GM18520 (cell line): ENCODE measurements around the gene DNAJA3.
"Not testable (repeated sequence)": the region's sequence is repeated elsewhere in the genome, so short reads cannot be mapped to it uniquely, and the experiment has no call there.

Source experiments
- ATAC-seq: cut with Tn5 transposase; IDR thresholded peaks from one replicate; pipeline ENCODE4 v1.9.1; 2021; ENCODE audit not compliant: unreplicated experiment

Gene DNAJA3

GRCh38 chr16:4386951-4387565 is 38.6 kb upstream of the DNAJA3 start:
- no peak for ATAC-seq

GRCh38 chr16:4387781-4388180 is 37.9 kb upstream of the DNAJA3 start:
- no peak for ATAC-seq

- ATAC-seq: no peak
Measured at GRCh38 chr16:4388271-4389021, 37.2 kb upstream of the DNAJA3 start.

- ATAC-seq: no peak
Measured at GRCh38 chr16:4389051-4389955, 36.4 kb upstream of the DNAJA3 start.

GRCh38 chr16:4390266-4391260 is 35.1 kb upstream of the DNAJA3 start:
- ATAC-seq: no peak

GRCh38 chr16:4391631-4392381 is 33.9 kb upstream of the DNAJA3 start:
- no peak for ATAC-seq

- ATAC-seq: no peak
Measured at GRCh38 chr16:4392382-4393239, 33.1 kb upstream of the DNAJA3 start.

- no peak for ATAC-seq
Measured at GRCh38 chr16:4393240-4393600, 32.4 kb upstream of the DNAJA3 start.

GRCh38 chr16:4393850-4394249 is 31.8 kb upstream of the DNAJA3 start:
- ATAC-seq: not testable (repeated sequence)

GRCh38 chr16:4395055-4395726 is 30.5 kb upstream of the DNAJA3 start:
- no peak for ATAC-seq

GRCh38 chr16:4399001-4399730 is 26.5 kb upstream of the DNAJA3 start:
- ATAC-seq: no peak

- no peak for ATAC-seq
Measured at GRCh38 chr16:4401094-4401501, 24.6 kb upstream of the DNAJA3 start.

- ATAC-seq: no peak
Measured at GRCh38 chr16:4401510-4401909, 24.2 kb upstream of the DNAJA3 start.

- no peak for ATAC-seq
Measured at GRCh38 chr16:4402439-4403132, 23.1 kb upstream of the DNAJA3 start.

- ATAC-seq: no peak
Measured at GRCh38 chr16:4403133-4403949, 22.3 kb upstream of the DNAJA3 start.

GRCh38 chr16:4404247-4404966 is 21.3 kb upstream of the DNAJA3 start:
- no peak for ATAC-seq
